22Rv1 (cell line): ENCODE measurements around the gene DCUN1D5.

Experiments used
- ZFX ChIP-seq: fragments of 450-650 bp; IDR thresholded peaks from 2 replicates; pipeline ENCODE4 v1.6.1; 2017; ENCODE audit warnings: antibody characterized with exemption, borderline replicate concordance
- TF ChIP-seq, protein P1 (sequence below): fragments of 450-650 bp; IDR thresholded peaks from 2 replicates; pipeline ENCODE4 v1.5.1; 2017; ENCODE audit warnings: mild to moderate bottlenecking

GRCh38 chr11:103114836-103115235 lies 22.9 kb upstream of the DCUN1D5 start:
- TF ChIP-seq, protein P1, sequence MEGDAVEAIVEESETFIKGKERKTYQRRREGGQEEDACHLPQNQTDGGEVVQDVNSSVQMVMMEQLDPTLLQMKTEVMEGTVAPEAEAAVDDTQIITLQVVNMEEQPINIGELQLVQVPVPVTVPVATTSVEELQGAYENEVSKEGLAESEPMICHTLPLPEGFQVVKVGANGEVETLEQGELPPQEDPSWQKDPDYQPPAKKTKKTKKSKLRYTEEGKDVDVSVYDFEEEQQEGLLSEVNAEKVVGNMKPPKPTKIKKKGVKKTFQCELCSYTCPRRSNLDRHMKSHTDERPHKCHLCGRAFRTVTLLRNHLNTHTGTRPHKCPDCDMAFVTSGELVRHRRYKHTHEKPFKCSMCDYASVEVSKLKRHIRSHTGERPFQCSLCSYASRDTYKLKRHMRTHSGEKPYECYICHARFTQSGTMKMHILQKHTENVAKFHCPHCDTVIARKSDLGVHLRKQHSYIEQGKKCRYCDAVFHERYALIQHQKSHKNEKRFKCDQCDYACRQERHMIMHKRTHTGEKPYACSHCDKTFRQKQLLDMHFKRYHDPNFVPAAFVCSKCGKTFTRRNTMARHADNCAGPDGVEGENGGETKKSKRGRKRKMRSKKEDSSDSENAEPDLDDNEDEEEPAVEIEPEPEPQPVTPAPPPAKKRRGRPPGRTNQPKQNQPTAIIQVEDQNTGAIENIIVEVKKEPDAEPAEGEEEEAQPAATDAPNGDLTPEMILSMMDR, result no peak
- TF ChIP-seq ZFX, result no peak
